Naive thymus-derived CD8-positive, alpha-beta T cell (primary cell): ENCODE results near the gene NREP. TPM values are rescaled to one million over a fixed set of nuclear protein-coding genes. Genes with fewer than 3 reads are reported as not detected.
"Not testable (repeated sequence)": the region's sequence is repeated elsewhere in the genome, so short reads cannot be mapped to it uniquely, and the experiment has no call there.

Experiments used
- ATAC-seq, 2 donors: fragments of 150-1000 bp; cut with Tn5 transposase in 1 of 2; sonication (Bioruptor Pico), chemical (Tn5 transposase) in 1 of 2; 1 replicate in 1 of 2; 2 replicates in 1 of 2; pipeline ENCODE4 v1.10.0; 2021; ENCODE audit warnings: mild to moderate bottlenecking in 2 of 2, moderate library complexity in 2 of 2
- POLR2A ChIA-PET: fragments of 350-600 bp; sonication (Branson Sonifier 250); formaldehyde crosslinking; loops from one replicate; lab custom pipeline; 2021; ENCODE audit warnings: antibody characterized with exemption; lab: Charles Lee
- DNase-seq, 10 donors: peaks; one replicate each; pipeline versions ENCODE4 v3.0.0 to v3.0.0-alpha.2; 2020 to 2022
- H3K27ac Mint-ChIP-seq, 10 donors: one replicate each; pipeline ENCODE4 v1.8.0; 2020 to 2022; ENCODE audit warnings: mild to moderate bottlenecking in 10 of 10, mixed read lengths in 10 of 10, moderate library complexity in 4 of 10, inconsistent platforms in 1 of 10
- H3K27me3 Mint-ChIP-seq, 5 donors: one replicate each; pipeline ENCODE4 v1.8.0; 2021 to 2022; ENCODE audit warnings: mixed read lengths in 5 of 5
- H3K36me3 Mint-ChIP-seq, 3 donors: one replicate each; pipeline ENCODE4 v1.8.0; 2020 to 2022; ENCODE audit warnings: mixed read lengths in 3 of 3, mild to moderate bottlenecking in 2 of 3, inconsistent platforms in 1 of 3
- H3K4me1 Mint-ChIP-seq, 4 donors: one replicate each; pipeline ENCODE4 v1.8.0; 2021 to 2022; ENCODE audit warnings: mixed read lengths in 4 of 4
- H3K4me3 Mint-ChIP-seq, 10 donors: one replicate each; pipeline ENCODE4 v1.8.0; 2020 to 2022; ENCODE audit warnings: mild to moderate bottlenecking in 10 of 10, mixed read lengths in 10 of 10, moderate library complexity in 6 of 10, inconsistent platforms in 1 of 10
- H3K9me3 Mint-ChIP-seq, 9 donors: one replicate each; pipeline ENCODE4 v1.8.0; 2020 to 2022; ENCODE audit warnings: mixed read lengths in 9 of 9, mild to moderate bottlenecking in 3 of 9, inconsistent platforms in 1 of 9, moderate library complexity in 1 of 9
- polyA plus RNA-seq, 3 donors: library from polyadenylated mRNA; unstranded; fragments of 300-500 nt; fragmentation: Illumina TruSeq; gene quantifications; one replicate each; pipeline ENCODE4 v1.2.3, GENCODE V29; 2021
- total RNA-seq, 8 experiments: library from RNA in 2 of 8; stranded (reverse) in 2 of 8; gene quantifications; one replicate each; pipeline ENCODE4 v1.2.3 and lab custom pipeline; 2021 to 2026

NREP gene
- total and polyA plus RNA-seq, 5 experiments from 2014 or later: 6.8 to 19.3 (median 11.1) TPM

- Mint-ChIP-seq H3K36me3 (peaks cover 3 to 10% (median 8%) of the 10 kb centered on the region in 3 donors), H3K4me1 (peaks cover 0 to 6% (median 4%) of the 10 kb centered on the region in 4 donors), H3K4me3 (no peak overlapping the region), H3K9me3 (no peaks in the 10 kb centered on the region), H3K27me3 (no peaks in the 10 kb centered on the region), H3K27ac (no peak overlapping the region)
- POLR2A ChIA-PET: no interaction called here
- DNase-seq: no peak
- no peak for ATAC-seq
Observed at GRCh38 chr5:111730659-111731382, 26.2 kb downstream of the NREP start.

- Mint-ChIP-seq H3K4me3 (no peak overlapping the region), H3K27me3 (no peaks in the 10 kb centered on the region), H3K9me3 (no peaks in the 10 kb centered on the region), H3K36me3 (peaks cover 3 to 11% (median 8%) of the 10 kb centered on the region in 3 donors), H3K27ac (no peak overlapping the region), H3K4me1 (peaks cover 0 to 4% (median 2%) of the 10 kb centered on the region in 4 donors)
- ATAC-seq (no peak), DNase-seq (no peak)
- POLR2A ChIA-PET: no interaction called here
Observed at GRCh38 chr5:111728941-111729340, 28.1 kb downstream of the NREP start.

- no peaks in the 10 kb centered on the region for H3K9me3 Mint-ChIP-seq
- H3K27ac Mint-ChIP-seq: no peak overlapping the region
- H3K4me3 Mint-ChIP-seq: no peak overlapping the region
- POLR2A ChIA-PET: no interaction called here
- DNase-seq: no peak
- H3K27me3 Mint-ChIP-seq: no peaks in the 10 kb centered on the region
- peaks cover 0 to 9% (median 8%) of the 10 kb centered on the region in 3 donors for H3K36me3 Mint-ChIP-seq
- no peak for ATAC-seq
- peaks cover 0 to 4% (median 2%) of the 10 kb centered on the region in 4 donors for H3K4me1 Mint-ChIP-seq
Observed at GRCh38 chr5:111726986-111727385, 30.0 kb downstream of the NREP start.

- Mint-ChIP-seq H3K27ac (no peak overlapping the region), H3K4me3 (no peak overlapping the region), H3K36me3 (peaks cover 0 to 13% (median 3%) of the 10 kb centered on the region in 3 donors), H3K9me3 (peaks cover 0 to 19% (median 0%) of the 10 kb centered on the region in 9 donors), H3K27me3 (peaks cover 4 to 19% (median 7%) of the 10 kb centered on the region in 5 donors), H3K4me1 (no peaks in the 10 kb centered on the region)
- DNase-seq (no peak), ATAC-seq (no peak)
- POLR2A ChIA-PET: no interaction called here
Observed at GRCh38 chr5:111722140-111722539, 34.9 kb downstream of the NREP start.

- DNase-seq (no peak), ATAC-seq (no peak)
- H3K4me3 Mint-ChIP-seq: no peak overlapping the region
- peaks cover 4 to 19% (median 7%) of the 10 kb centered on the region in 5 donors for H3K27me3 Mint-ChIP-seq
- H3K36me3 Mint-ChIP-seq: peaks cover 0 to 19% (median 2%) of the 10 kb centered on the region in 3 donors
- H3K4me1 Mint-ChIP-seq: no peaks in the 10 kb centered on the region
- no peak overlapping the region for H3K27ac Mint-ChIP-seq
- peaks cover 0 to 27% (median 5%) of the 10 kb centered on the region in 9 donors for H3K9me3 Mint-ChIP-seq
- POLR2A ChIA-PET: no interaction called here
Observed at GRCh38 chr5:111720333-111720890, 36.6 kb downstream of the NREP start.

- peaks cover 0 to 34% (median 6%) of the 10 kb centered on the region in 9 donors for H3K9me3 Mint-ChIP-seq
- POLR2A ChIA-PET: no interaction called here
- no peak overlapping the region for H3K27ac Mint-ChIP-seq
- no peaks in the 10 kb centered on the region for H3K4me1 Mint-ChIP-seq
- ATAC-seq: no peak
- no peak for DNase-seq
- H3K4me3 Mint-ChIP-seq: no peak overlapping the region
- H3K27me3 Mint-ChIP-seq: peaks cover 4 to 19% (median 9%) of the 10 kb centered on the region in 5 donors
- H3K36me3 Mint-ChIP-seq: peaks cover 0 to 26% (median 0%) of the 10 kb centered on the region in 3 donors
Observed at GRCh38 chr5:111719773-111720172, 37.2 kb downstream of the NREP start.

GRCh38 chr5:111716789-111717188 lies 40.2 kb downstream of the NREP start:
- H3K4me1 Mint-ChIP-seq, POLR2A ChIA-PET, ATAC-seq, H3K27ac Mint-ChIP-seq, DNase-seq, H3K4me3 Mint-ChIP-seq: not testable (repeated sequence)
- Mint-ChIP-seq H3K27me3 (peaks cover 4 to 19% (median 14%) of the 10 kb centered on the region in 5 donors), H3K9me3 (peaks cover 12 to 57% (median 35%) of the 10 kb centered on the region in 9 donors), H3K36me3 (peaks cover 0 to 49% (median 3%) of the 10 kb centered on the region in 3 donors)

- no peak overlapping the region for H3K4me3 Mint-ChIP-seq
- POLR2A ChIA-PET: no interaction called here
- H3K27me3 Mint-ChIP-seq: peaks cover 0 to under 1% (median 0%) of the 10 kb centered on the region in 5 donors
- peaks cover under 1 to 17% (median 6%) of the 10 kb centered on the region in 9 donors for H3K9me3 Mint-ChIP-seq
- H3K36me3 Mint-ChIP-seq: peaks cover 0 to 9% (median 0%) of the 10 kb centered on the region in 3 donors
- ATAC-seq (no peak), DNase-seq (no peak)
- H3K27ac Mint-ChIP-seq: no peak overlapping the region
- peaks cover 3 to 14% (median 10%) of the 10 kb centered on the region in 4 donors for H3K4me1 Mint-ChIP-seq
Observed at GRCh38 chr5:111707630-111708164, 49.3 kb downstream of the NREP start.

GRCh38 chr5:111706345-111706744 lies 50.6 kb downstream of the NREP start:
- POLR2A ChIA-PET: no interaction called here

GRCh38 chr5:111704452-111705085 lies 52.4 kb downstream of the NREP start:
- Mint-ChIP-seq H3K4me3 (no peak overlapping the region), H3K27ac (no peak overlapping the region), H3K36me3 (no peaks in the 10 kb centered on the region), H3K27me3 (no peaks in the 10 kb centered on the region), H3K9me3 (no peaks in the 10 kb centered on the region), H3K4me1 (peaks cover 3 to 14% (median 10%) of the 10 kb centered on the region in 4 donors)
- POLR2A ChIA-PET: no interaction called here
- no peak for DNase-seq
- no peak for ATAC-seq

More at GRCh38 chr5:111706345-111706744, 50.6 kb downstream of the NREP start:
- DNase-seq (no peak), ATAC-seq (no peak)
- Mint-ChIP-seq H3K9me3 (peaks cover 0 to 3% (median 0%) of the 10 kb centered on the region in 9 donors), H3K4me1 (peaks cover 3 to 14% (median 10%) of the 10 kb centered on the region in 4 donors), H3K27ac (no peak overlapping the region), H3K36me3 (no peaks in the 10 kb centered on the region), H3K4me3 (no peak overlapping the region), H3K27me3 (no peaks in the 10 kb centered on the region)

GRCh38 chr5:111703662-111704061 lies 53.3 kb downstream of the NREP start:
- Mint-ChIP-seq H3K9me3 (no peaks in the 10 kb centered on the region), H3K27me3 (peaks cover 0 to 2% (median 0%) of the 10 kb centered on the region in 5 donors), H3K4me1 (peaks cover 3 to 14% (median 10%) of the 10 kb centered on the region in 4 donors), H3K27ac (peak overlapping the region in 3 of 10 donors; percentile 41 to 62 (median 46)), H3K4me3 (peak overlapping the region in 8 of 10 donors; percentile 1 to 43 (median 10)), H3K36me3 (no peaks in the 10 kb centered on the region)
- POLR2A ChIA-PET: interaction anchor here (0.6 kb wide), 1 partner anchor 1716 kb away, joined by 3 read pairs; no protein-coding TSS in a partner anchor
- ATAC-seq (peak in 1 of 2 donors; percentile 62), DNase-seq (peak in 3 of 10 donors; percentile 4 to 29 (median 7))

- no peak for ATAC-seq
- Mint-ChIP-seq H3K27ac (no peak overlapping the region), H3K4me1 (peaks cover 3 to 14% (median 10%) of the 10 kb centered on the region in 4 donors)
Observed at GRCh38 chr5:111699976-111700375, 57.0 kb downstream of the NREP start.

More at GRCh38 chr5:111699976-111700375, 57.0 kb downstream of the NREP start:
- POLR2A ChIA-PET: no interaction called here
- H3K27me3 Mint-ChIP-seq: peaks cover 0 to 2% (median 0%) of the 10 kb centered on the region in 5 donors
- H3K9me3 Mint-ChIP-seq: no peaks in the 10 kb centered on the region
- DNase-seq: no peak
- H3K4me3 Mint-ChIP-seq: no peak overlapping the region
- no peaks in the 10 kb centered on the region for H3K36me3 Mint-ChIP-seq
